HS-5 (cell line): ENCODE measurements around the gene DLG5.

ENCODE experiments used
- DNase-seq: peaks from one replicate; pipeline ENCODE4 v3.0.0-alpha.2; 2012; ENCODE audit warnings: low read depth

Gene DLG5

DNA sequence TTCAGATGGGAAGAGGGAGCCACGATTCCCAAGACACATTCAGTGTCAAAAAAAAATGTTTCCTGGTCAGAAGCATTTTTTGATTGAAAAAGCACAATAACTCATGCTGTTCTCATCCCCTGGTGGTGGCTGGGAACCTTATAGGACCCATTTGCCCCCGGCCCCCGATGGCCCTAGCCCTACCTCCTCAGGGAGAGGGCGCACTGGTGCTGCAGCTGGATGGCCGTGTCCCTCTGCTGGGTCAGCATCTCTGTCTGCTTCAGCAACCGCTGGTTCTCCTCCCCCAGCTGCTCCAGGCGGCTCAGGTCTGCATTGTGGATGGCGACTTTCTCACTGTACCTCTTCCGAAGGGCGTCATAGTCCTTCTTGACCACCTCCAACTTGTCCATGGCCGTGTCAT is 83.3 kb downstream of the DLG5 start:
- DNase-seq, result no peak

DNA sequence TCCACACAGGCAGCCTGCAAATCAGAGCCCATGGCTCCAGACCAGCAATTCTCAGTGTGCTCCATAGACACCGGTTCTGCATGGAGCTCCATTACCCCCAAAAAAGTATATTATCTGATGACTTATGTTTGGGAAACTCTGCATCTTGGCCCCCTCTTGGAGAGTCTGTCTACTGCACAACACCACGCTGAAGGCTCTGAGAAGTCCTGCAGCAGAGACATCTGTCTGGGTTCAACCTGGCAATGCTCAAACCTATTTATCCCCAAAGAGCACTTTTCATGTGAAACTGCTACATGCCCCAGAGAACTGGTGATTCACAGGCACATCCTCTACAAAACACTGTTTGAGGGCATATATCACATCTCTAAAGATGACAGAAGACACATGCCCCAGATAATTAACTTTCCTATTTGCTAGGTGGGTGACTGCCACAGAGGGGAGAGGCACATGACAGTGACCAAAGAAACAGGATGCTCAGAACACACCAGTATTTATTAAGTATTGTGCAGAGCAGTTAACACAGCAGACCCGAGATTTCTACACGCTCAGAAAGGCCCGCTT is 83.8 kb downstream of the DLG5 start:
- DNase-seq, result no peak

DNA sequence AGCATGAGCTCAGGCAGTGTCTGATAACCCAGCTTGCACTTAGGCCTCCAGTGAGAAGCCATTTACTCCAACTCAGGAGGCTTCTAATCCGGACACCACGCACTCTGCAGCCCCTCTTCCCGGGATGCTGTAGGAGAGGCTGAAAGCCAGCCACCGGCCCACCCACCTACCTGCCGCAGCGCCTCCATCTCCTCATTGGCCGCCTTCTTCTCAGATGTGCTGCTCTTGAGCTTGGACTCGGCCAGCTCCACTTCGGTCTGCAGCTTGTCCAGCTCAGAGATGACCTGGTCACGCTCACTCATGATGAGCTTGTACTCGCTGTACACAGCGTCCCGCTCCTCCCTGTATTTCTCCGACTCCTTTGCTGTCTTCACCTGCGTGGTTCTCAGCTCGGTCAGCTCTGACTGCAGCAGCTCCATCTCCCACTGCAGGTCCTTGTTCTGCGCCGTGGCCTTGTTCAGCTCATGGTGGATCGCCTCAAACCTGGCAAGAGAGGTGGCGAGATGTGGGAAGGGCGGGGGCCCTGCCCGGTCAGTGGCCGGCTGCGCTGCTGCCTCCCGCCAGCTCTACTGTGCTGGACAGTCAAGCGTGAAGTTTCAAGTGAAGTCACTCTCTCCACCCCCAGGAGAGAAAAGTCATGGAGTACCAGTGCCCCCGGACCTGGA is 84.7 kb downstream of the DLG5 start:
- no peak for DNase-seq

DNA sequence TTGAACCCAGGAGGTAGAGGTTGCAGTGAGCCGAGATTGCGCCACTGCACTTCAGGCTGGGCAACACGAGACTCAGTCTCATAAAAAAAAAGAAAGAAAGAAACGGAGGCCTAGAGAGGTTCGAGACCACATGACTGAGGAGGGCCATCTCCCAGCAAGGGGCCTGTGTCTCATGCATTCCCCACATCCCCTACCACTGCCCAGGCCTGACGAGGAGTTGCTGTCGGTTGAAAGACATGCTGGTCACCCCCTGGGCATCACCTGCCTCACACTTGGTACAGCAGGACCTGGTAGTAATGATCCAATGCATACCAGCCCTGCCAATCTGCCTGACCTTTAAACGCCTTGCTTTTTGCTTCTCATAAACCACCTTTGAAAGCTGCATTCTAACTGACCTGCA is 85.9 kb downstream of the DLG5 start:
- DNase-seq, result no peak

DNA sequence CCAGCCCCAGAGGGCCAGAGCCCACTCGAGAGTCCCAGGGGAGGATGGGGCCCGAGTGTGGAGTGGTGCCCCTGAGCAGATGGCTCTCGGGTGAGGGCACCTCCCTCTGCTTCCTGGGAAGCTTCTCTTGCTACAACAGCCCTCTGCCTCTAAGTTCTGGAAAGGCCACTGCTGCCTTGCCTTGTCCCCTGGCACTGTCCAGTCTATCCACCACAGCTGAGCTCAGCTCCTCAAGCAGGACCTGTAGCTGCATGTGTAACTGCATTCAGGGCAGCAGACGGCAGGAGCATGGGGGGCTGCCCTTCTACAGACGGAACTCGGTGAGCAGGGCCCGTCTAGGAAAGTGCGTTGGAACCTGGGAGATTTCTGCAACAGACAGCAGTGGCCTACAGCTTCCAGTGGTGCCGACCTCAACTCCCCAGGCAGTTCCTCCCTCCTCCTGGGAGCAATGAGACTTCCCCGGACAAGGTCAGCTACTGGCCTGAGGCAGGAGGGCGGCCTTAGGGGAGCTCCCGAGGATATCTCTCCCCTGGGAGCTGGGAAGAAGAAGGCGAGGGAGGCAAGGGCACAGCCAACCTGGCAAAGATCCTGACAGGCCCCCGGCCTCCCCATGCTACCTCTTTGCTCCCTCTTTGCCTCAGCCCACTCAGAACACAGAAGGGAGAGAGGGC is 88.5 kb downstream of the DLG5 start:
- DNase-seq, result no peak

DNA sequence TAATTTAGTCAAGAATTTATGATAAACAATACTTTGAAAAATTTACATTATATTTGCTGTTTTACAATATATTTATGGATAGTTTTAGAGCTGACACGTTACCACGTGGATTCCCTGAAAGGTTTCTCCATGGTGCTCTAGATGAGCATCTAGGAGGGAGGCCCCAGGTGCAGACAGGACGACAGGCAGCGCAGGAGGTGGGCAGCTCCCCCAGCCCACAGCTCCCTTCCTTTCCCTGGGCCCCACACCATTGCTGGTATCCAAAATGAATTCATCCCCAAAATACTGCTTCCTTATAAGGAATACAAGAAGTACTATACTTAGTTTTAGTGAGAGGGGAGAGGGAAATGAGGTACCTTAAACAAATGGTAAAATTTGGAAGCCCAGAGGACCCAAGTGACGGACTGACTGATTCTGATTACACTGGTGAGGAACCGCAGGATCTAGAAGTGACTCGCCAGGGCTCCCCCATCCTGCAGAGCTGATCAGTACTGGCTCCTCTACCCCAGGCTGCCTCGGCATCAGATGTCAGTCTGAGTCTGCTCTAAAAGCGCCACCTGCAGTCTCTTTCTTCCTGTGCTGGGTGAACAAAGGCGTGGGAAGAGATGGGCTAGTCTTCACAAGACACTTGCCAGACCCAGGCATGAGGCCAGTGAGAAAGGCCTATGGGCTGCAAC is 89.2 kb downstream of the DLG5 start:
- DNase-seq, result no peak

DNA sequence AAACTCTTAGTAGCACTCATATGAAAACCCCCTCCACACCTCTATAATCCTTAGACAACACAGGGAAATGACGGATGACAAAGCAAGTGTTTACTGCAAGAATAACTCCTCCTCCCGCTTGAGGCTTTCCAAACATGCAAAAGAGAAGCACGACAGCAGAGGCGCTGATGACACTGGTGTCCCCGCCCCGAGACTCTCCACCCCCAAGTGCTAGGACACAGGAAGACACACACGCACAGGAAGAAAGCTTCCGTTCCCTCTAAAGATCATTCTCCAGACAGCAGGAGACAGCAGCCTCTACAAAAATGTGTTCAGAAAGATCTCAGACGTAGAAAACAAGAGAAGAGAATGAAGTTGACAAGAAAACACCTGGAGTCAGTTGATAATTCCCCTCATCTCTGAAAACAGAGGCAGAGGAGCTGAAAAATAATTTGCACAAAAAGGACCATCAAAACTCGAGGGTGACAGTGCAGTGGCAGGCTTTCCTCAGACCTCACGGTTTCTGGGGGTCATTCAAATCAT is 90.2 kb downstream of the DLG5 start:
- no peak for DNase-seq

DNA sequence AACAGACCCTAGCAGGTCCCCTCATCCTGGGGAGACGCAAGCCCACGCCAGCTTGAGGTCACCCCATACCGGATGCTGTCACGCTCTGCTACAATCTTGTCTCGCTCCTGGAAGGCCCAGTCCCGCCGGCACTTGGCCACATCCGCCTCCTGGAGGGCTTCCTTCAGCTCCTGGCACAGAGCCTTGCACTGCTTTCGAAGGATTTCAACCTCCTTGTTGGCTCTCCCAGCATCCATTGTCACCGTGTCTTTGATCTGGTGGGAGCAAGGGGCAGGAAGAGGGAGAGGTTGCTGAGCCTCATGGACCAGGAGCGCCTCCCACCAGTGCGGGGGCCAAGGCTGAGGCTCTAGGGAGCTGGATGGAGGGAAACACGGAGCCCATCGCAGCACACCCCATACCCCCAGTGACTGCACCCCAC is 90.9 kb downstream of the DLG5 start:
- DNase-seq, result no peak

DNA sequence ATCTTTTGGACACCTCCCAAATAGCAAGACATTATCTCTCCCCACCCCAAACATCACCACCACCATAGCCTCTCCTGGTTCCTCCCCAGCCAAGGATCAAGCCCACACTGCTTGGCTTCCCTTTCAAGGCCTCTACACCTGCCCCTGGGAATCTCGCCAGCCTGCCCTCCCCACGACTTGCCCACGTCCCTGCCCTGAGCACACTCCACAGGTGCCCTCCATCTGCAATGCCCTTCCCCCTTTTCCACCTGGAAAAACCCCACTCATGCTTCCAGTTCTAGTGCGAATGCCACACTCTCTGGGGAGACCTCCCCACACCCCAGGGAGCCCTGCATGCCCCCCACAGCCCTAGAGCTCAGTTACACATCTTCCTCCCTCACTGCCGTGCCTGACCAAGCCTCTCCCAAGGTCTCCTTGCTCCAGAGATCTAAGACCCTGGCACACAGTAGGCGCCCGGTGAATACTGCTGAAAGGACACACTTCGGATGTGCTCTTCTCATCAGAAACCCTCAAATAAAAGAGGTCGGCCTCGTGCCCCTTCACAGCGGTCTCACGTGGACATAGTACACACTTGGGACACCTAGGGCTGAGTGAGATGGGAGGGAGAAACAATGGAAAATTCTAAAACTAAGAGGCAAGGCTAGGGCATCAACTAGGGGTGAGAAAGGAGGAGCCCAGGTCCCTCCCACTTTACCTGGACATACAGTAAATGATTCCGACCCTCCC is 91.4 kb downstream of the DLG5 start:
- no peak for DNase-seq

DNA sequence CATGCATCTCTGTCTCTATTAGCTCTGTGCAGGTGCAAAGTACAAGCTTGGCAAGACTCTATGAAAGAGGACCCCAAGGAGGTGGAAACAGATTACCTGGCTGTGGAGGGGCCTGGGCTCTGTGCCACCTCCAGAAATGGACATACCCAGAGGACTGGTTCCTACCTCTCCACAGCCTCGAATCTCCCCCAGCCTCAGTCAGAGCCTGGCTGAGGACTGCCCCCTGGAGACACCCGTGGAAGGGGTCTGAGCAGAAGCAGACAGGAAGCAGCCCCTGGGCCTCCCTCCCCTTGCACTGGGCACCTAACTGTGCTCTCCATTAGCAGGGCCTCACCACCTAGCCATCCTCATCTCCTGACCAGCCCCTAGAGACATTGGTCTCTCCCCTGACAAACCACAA is 92.0 kb downstream of the DLG5 start:
- no peak for DNase-seq

DNA sequence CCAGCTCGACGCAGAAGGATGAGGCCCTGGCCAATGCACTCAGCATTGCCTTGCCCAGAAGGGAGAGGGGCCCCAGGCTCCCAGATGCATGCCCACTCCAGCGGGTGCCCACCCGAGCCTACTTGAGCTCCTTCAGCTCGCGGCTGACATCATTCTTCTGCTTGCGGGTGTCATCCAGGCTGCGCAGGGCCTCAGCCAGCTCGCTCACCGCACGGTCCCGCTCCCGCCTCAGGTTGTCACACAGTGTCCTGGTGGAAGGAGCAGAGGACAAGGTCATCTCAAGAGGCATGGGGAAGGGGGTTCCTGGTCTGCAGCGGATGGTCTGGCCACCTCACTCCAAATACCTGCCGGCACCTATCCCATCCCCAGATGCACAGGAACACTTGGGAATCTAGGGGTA is 92.8 kb downstream of the DLG5 start:
- no peak for DNase-seq

DNA sequence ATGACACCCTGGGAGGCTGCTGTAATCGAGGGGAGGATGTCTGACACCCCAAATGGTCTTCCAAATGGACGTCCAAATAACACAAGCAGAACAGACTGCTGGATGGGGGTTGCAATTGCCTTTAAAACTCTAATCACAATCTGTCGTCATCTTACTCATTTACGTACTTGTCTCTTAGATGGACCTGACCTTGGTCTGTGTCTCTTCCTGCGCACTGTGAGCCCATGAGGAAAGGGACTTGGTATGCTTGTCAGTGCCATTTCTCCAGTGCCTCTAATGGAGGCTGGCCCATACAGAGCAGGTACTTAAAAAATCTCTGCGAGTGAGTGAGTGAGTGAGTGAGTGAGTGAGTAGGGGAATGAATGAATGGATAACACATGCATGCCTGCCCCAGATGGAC is 93.3 kb downstream of the DLG5 start:
- no peak for DNase-seq

DNA sequence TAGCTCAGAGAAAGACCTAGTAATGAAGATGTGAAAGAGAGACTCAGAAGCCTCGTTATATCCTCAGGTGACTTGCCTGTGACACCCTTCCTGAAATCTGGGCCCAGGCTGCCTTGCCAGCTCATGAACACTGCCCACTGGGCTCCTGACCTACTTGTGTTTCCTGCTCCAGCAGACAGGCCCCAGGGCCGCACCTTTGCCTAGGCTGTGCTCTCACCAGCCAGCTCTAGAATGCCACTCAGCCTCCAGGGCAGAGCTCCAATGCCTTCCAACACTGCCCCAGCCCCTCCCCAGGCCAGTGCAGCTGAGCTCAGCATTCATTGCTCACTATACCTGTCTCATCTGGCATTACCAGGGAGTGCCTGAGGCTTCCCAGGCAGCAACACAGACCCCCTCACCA is 94.3 kb downstream of the DLG5 start:
- no peak for DNase-seq

DNA sequence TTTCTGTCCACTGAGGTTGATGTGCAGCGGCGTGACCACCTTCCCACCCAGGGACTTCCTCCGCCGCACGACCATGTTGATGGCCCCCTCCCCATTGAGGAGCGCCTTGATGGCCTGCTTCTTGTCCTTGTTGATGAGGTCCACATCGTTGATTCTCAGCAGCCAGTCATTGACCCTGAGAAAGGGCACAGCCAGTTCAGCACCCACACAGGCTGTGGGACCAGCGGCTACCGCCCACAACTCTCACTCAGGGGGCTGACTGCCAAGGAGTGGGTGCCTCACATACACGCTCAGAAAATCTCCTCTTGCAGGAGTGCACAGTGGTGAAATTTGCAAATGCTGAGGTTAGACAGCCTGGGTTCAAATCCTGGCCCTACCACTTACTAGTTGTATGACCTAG is 97.2 kb downstream of the DLG5 start:
- DNase-seq, result no peak

DNA sequence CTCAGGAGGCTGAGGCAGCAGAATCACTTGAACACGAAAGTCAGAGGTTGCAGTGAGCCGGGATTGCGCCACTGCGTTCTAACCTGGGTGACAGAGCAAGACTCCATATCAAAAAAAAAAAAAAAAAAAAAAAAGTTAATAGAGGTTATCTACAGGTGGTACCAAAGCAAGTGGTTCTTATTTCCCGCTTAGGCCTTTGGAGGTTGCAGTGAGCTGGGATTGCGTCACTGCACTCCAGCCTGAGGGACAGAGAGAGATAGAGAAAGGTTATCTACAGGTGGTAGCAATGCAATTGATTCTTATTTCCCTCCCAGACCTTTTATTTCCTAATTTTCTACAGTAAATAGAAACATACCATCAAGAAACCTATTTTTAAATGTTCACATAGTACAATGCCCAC is 98.2 kb downstream of the DLG5 start:
- DNase-seq, result no peak

DNA sequence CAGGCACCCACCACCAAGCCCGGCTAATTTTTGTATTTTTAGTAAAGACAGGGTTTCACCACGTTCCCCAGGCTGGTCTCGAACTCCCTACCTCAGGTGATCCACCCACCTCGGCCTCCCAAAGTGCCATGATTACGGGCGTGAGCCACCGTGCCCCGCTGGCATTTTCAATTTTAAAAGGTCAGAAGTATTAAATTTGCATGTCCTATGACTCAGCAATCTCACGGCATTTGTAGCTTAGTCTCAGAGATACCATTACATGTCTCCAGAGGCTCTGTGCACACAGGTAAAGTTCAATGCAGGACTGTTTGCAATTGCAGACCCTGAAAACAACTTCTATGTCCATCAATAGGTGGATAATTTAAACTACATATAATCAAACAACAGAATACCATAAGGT is 99.2 kb downstream of the DLG5 start:
- DNase-seq, result no peak

DNA sequence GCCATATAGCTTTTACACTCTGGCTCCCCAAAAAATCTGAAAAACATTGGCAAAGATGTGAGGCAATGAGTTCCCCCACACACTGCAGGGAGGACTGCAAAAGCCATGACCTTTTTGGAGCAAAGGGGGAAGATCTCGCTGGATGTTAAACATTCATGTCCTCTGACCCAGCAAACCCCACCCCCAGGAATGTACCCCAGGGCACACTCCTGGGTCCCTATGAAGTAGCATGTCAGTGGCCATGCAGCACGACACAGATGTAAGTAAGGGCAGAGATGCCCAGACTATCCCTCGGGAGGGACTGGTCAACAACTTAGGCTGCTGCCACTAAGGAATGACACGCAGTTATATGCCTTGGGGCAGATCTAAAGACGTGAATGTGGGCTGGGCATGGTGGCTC is 100.6 kb downstream of the DLG5 start:
- no peak for DNase-seq

DNA sequence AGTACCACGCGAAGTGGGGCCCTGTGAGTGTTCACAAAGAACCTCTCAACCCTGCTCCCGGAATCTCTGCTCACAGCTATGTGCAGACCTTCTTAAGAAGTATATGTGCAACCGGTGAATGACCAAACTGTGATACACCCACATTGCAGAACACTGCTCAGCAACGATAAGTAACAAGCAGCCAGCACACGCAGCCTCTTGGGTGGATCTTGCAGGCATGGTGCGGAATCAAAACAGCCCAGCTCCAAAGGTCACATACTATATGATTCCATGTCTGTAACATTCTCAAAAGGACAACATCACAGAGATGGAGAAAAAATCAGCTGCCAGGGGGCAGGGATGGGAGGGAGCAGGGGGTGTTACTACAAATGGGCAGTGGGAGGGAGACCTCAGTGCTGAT is 101.6 kb downstream of the DLG5 start:
- no peak for DNase-seq

DNA sequence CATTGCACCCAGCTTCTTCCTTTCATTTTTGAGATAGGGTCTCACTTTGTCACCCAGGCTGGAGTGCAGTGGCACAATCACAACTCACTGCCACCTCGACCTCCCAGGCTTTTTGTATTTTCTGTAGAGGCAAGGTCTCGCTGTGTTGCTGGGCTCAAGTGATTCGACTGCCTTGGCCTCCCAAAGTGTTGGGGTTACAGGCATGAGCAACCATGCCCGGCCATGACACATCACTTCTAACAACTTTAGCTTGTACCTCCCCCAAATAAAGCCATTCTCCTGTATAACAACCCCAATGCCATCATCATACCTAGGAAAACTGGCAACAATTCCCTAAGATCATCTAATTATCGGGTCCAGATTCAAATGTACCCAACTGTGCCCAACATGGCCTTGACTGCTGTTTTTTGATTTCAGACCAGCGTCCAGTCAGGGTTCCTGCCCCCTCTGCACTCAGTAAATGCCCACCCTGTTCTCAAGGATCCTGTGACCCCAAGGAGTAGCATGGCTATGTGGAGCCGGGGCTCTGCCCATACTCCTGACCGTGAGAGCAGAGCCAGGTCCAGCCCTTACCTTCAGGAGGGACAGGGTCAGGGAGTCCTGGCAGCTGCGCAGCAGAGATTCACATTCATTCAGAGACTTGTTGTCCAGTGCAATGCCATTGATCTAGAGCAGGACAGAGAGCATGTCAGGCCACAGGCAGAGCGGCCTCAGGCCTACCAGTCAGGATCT is 102.6 kb downstream of the DLG5 start:
- no peak for DNase-seq

DNA sequence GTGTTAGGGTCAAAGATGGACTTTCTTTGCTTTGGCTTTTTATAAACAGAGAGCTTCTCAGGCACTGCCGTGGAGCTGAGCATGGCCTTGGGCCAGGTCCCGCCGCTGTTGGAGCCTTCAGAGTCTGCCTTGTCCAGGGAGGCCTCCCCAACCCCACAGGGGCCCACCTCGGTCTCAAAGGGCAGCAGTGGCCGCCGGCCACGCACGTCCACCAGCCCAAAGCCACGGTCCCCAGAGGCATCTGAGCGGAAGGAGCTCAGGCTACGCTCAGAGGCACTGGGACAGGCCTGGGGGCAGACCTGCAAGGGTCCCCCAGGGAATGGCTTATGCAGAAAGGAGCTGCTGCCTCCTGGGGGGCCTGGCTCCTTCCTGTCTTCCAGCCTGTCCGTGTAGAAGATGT is 105.0 kb downstream of the DLG5 start:
- no peak for DNase-seq

DNA sequence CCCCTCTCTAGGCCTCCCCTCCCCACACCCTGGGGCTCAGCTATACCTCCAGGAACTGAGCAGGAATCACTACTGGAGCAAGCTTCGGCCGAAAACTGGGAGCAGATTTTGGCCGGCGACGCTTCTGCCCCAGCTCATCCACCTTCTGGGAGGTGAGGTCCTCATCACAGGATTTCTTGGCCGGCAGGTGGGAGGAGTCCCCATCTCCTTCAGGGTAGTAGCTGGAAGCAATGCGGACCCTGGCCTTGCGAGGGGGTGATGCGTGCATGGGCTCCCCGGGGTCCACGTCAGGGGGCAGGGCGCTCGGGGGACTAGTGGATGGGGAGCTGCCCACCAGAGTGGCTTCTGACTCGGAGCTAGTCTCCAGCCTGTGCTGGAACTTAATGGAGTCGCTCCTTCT is 105.5 kb downstream of the DLG5 start:
- DNase-seq, result no peak

DNA sequence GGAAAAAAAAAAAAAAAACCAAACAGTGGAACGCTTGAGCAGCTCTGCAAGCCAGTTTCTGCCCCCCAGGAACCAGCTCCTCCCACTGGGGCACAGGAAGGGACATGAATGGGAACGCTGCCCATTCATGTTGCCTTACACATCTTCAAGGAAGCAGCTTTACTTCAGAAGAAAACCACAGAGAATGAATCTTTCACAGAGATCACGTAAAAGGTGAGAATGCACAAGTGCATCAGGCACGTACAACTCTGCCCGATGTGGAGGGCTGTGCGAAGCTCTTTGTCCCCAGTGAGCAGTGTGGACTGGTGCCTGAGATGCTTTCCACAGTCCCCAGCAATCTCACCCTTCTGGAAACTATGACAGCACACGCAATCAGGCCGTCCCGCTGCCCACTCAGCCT is 106.2 kb downstream of the DLG5 start:
- no peak for DNase-seq
